GM12875 (cell line): Measurements from ENCODE around the gene SPATA3.

Source experiments
- H3K4me3 ChIP-seq: one replicate; pipeline ENCODE4 v1.5.1; 2011; ENCODE audit warnings: low read depth, low read length, control low read depth
- TF ChIP-seq, protein P1 (sequence below): IDR thresholded peaks from 2 replicates; pipeline ENCODE4 v1.5.1; 2011; ENCODE audit warnings: low read depth, mild to moderate bottlenecking, control low read depth, inconsistent platforms, low read length, moderate library complexity, borderline replicate concordance; ENCODE audit not compliant: insufficient read depth

Gene SPATA3

DNA sequence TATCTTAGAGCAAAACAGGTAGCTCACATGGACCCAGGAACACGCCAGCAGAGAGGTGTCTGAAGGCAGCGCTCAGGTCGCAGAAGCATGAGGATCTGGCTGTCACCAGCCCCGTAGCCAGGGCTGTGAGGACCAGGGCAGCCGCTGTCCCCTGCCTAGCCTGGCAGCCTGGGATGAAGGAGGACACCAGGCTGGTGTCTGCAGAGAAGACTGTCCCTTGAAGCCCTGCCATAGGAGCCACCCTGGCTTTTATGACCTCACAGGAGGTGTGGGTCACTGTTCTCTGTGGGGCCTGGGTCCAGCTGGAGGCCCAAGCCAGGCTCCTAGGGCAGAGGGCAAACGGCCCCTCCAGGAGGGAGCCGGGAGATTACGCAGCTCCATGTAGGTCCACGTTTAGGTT, at the start of gene SPATA3:
Gene SPATA3 (plus strand): TSS at position 301 of the 400 bp plus-strand sequence. CDS start 113 bp downstream, outside the sequence.
- TF ChIP-seq, protein P1, sequence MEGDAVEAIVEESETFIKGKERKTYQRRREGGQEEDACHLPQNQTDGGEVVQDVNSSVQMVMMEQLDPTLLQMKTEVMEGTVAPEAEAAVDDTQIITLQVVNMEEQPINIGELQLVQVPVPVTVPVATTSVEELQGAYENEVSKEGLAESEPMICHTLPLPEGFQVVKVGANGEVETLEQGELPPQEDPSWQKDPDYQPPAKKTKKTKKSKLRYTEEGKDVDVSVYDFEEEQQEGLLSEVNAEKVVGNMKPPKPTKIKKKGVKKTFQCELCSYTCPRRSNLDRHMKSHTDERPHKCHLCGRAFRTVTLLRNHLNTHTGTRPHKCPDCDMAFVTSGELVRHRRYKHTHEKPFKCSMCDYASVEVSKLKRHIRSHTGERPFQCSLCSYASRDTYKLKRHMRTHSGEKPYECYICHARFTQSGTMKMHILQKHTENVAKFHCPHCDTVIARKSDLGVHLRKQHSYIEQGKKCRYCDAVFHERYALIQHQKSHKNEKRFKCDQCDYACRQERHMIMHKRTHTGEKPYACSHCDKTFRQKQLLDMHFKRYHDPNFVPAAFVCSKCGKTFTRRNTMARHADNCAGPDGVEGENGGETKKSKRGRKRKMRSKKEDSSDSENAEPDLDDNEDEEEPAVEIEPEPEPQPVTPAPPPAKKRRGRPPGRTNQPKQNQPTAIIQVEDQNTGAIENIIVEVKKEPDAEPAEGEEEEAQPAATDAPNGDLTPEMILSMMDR: no peak
- no peak within 1 kb of the TSS for H3K4me3 ChIP-seq

DNA sequence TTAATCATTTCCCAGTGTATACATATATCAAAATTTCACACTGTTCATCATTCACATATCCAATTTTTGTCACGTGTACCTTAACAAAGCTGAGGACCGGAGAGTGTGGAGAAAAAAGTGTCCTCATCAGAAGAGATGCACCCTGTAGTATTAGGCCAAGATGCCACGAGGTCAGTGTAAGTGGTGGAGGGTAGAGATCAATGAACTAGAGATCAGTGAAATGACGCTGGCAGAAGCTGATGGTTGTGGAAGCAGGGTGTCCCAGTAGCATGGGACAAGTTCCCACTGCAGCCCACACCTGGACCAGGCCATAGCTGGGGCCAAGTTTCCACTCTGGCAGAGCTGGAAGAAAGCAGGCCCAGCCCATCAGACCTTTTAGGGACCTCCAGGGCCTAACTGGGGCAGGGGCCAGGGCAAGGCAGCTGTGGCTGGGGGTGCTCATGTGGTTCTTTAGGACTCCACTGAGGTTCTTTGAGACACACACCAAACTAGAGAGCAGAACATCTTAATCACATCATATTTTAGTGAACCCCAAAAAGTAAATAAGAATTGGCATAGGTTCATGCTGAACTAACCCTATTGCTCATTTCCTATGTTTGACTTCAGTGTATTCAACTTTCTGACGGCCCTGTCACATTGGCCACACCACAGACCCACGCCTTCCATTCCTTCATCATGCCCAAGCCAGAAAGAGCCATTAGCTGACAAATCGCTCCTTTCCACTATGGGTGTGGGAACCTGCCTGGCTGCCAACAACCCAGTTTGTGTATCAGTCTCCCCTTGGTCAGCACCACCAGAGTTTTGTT, 49.3 kb upstream of the SPATA3 start:
- H3K4me3 ChIP-seq: peak overlapping the region; percentile 32
- TF ChIP-seq, protein P1: no peak

DNA sequence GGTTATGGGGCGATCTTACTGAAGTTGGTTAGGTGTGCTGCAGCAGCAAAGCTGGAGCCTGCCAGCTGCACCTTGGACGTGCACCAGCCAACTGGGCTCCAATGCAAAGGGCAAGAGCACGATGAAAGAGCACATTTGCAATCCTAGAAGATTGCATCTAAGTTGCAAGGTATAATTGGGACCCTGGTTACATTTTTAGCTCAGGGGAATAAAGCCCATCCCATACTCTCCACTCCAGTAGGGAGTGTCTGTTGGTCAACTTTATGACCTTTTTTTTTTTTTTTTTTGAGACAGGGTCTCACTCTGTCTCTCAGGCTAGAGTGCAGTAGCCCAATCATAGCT, 48.7 kb upstream of the SPATA3 start:
- TF ChIP-seq, protein P1: no peak
- peak overlapping the region; percentile 1 for H3K4me3 ChIP-seq

DNA sequence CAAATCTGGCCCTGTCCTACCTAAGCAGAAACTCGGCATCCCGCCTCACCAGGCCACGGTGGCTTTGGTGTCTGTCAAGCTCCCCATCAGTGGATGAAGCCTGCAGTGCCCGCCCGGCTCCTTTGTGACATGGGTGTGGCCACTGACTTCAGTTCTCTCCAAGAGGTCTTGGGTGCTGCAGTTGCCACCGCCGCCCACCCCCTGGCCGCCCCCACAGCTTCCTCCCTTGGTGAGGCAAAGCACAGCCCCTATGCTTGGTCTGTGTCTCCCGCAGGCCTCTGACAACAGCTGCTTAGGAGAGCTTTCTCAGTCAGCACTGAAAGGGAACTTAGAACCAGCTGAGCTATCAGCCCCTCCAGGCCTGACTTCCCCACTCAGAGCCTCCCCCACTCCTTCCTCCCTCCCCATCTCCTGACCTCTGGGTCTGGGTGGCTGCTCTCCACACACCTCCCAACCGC, 48.0 kb upstream of the SPATA3 start:
- TF ChIP-seq, protein P1: no peak
- H3K4me3 ChIP-seq: peak overlapping the region; percentile 8

DNA sequence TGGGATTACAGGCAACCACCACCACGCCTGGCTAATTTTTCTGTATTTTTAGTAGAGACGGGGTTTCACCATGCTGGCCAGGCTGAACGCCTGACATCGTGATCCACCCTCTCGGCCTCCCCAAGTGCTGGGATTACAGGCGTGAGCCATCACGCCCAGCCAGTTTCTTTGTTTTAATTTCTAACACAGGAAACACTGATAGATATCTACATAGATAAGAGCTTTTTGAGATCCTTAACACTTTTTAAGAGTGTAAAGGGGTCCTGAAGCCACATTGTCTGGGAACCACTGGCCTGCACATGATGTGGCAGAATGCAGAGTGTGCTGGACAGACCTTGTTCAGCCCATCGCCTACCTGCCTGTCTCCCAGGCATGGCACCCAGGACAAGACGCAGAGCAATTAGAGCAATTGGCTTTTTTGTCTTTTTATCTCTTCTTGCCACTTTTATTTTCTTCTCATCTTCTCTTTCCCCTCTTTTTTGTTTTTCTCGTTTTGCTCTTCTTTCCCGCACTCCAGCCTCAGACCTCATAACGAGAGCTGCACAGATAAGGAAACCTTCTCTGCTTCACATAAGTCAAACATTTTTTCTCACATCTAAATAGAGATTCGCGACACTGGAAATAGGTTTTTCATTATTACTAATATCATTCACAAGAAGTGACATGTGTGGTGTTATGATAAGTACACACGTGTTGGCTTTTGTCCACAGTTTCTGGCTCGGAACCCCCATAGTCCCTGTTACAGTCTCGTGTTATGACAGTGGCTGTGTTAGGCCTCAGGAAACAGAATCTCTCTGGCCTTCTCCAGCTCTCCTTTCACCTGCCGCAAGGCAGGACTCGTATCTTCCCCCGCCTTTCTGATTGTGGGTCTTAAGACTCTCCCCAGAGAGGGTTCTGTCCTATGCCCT, 45.7 kb upstream of the SPATA3 start:
- TF ChIP-seq, protein P1: no peak

DNA sequence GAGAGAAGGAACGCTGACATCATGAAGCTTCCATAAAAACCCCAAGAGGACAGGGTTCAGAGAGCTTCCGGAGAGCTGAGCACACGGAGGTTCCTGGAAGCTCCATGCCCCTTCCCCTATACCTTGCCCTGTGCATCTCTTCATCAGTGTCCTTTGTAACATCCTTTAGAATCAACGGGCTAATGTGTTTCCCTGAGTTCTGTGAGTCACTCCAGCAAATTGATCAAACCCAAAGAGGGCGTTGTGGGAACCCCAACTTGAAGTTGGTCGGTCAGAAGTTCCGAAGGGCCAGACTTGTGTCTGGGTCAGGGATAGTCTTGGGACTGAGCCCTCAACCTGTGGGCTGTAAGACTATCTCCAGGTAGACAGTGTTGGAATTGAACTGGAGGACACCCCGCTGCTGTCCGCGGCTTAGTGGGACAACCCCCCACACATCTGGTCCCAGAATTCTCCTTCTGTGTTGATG, 45.0 kb upstream of the SPATA3 start:
- H3K4me3 ChIP-seq: no peak overlapping the region
- TF ChIP-seq, protein P1: no peak

More for the DNA sequence above, 45.7 kb upstream of the SPATA3 start:
- no peak overlapping the region for H3K4me3 ChIP-seq
